Activated T-cell treated with anti-CD3 and anti-CD28 coated beads for 1 hour (primary cell): ENCODE data around the gene NECTIN3.

Source experiments
- DNase-seq: peaks from one replicate; pipeline ENCODE4 v3.0.0-alpha.2; 2020; ENCODE audit warnings: low read depth

The NECTIN3 gene

DNA sequence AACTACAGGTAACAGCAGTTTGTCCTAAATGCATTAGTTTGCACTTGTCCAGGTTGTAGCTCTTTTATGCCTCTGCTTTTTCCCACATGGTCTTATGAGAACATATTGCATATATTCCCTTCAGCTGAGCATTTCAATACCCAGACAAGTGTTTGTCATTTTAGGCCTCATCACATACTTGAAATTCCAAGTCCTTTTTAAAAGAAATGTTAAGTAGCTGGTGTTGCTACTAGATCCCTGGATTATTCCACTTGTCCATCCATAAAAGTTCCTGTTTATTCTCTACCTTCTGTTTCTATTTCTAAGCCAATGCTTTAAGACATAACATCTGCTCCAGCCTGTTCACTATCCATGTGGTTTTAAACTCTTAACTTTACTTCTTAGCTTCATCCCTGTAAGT lies 128.4 kb downstream of the NECTIN3 start:
- DNase-seq, result no peak

DNA sequence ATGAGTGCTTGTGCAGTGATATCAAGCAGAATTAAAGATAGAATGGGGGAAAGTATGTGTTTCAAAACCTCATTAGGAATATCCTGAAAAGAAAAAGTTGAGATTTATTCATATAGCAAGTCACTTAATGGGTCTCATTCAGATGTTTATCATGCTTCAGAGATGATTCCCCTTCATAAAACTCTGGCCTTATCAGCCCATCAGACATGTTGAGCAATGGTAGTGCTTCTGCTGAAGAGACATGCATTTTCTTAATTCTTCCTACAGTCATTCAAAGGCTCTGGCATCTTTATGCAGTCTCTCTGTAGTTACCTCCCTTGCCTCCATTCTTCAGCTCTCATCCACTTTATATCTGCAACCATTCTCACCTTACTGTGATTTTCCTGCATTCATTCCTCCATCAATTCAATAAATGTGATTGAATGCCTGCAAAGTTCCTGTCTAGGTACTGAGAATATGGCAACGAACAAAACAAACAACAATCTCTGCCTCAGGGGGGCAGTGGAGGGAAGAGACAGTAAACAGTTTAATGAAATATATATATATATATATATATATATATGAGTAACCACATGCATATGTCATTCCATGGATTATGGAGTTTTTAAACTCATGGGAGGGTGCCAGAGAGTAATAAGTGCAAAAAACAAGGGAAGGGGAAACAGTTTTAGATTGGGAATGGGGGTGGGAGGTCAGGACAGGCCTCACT lies 138.5 kb downstream of the NECTIN3 start:
- no peak for DNase-seq

DNA sequence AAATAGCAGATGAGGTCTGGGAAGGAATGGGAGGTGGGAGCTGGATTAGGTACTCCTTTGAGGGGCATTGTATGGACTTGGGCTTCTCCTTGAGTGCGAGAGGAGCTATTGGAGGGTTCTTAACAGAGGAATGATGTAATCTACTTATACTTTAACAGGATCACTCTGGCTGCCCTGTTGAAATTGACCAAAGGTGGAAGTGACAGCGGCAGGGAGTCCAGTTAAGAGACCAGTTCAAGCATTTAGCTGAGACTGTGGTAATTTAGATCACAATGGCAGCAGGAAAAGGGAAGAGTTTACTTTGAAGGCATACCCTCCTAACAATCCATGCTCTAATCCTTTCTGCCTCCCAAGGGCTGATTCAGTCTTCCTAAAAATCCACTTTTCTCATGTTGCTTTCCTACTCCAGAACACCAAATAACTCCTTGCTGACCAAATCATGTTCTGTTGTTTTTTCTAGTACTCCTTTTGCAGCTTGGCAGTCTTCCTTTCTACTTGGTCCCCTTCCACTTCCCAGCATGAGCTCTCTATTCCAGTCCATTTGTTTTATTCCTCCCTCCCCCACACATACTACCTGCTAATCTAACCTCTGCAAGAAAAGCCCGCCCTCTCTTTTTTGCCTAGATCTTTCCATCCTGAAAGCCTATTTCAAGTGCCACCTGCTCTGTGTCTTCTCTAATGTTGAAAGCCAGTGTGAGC lies 139.4 kb downstream of the NECTIN3 start:
- no peak for DNase-seq

DNA sequence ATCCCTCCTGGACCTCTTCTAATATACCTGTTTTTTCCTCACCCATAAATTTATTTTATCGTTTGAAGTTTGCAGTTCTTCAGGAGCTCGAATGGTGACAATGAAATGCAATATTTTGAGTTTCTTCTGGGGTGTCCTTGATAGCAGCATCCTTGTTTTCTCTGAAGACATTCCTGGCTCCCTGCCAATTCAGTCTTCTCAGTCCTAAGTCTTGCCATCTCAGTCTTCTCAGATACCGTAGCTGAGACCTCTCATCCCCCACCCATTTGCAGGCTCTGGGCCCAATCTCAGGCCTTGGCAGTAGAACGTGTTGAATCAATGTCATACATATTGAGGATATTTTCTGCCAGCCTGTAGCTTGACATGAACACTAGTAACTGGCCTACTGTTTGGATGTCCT lies 140.9 kb downstream of the NECTIN3 start:
- no peak for DNase-seq

DNA sequence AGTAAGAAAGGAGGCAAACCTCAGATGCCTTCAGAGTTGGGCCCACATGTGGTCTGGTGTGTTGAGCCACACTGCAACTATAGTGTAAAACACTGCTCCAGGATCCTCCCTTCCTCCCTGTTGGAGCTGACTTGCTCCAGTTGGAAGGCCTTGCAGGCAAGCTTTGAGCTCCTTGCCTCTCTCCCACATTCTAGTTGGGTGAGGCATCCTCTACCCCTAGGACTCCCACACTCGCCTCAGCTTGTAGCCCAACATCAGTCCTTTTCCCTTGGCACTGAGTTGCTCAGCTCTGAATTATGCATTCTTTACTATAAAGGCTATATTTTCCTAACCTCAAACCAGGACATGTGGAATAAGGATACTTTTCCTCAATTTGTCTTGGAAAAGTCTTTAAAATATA lies 143.9 kb downstream of the NECTIN3 start:
- DNase-seq, result no peak

DNA sequence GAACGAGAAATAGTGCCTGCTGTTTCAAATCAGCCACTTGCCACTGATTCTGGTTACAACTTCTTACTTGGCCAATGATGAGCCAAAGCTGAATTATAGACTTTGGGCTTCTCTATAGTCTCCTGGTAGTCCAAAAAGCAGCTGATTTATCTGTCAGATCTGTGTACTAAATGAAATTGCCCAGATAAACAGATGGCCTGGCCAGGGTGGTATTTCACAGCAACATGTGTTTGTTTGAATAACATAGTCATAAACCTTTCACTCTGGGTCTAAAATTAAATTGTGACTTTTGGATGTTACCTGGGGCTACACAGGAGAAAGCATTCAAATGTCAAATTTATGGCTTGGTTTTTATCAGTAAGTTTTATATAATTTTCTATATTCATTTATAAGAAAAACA lies 147.0 kb downstream of the NECTIN3 start:
- DNase-seq, result no peak

DNA sequence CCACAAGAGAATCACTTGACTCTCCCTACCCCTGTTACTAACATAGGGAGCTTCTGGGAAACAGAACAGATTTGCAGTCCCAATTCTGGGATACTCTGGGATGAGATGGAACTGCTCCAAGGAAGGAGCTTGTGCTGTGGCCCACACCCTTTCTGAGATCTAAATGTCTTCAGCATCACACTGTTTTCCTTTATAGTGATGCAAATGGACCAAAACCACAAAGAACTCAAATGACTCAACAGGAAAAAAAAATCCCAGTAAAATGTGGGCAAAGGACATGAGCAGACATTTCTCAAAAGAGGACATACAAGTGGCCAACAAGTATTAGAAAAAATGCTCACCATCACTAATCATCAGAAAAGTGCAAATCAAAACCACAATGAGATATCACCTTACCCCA lies 155.6 kb downstream of the NECTIN3 start:
- DNase-seq, result no peak

DNA sequence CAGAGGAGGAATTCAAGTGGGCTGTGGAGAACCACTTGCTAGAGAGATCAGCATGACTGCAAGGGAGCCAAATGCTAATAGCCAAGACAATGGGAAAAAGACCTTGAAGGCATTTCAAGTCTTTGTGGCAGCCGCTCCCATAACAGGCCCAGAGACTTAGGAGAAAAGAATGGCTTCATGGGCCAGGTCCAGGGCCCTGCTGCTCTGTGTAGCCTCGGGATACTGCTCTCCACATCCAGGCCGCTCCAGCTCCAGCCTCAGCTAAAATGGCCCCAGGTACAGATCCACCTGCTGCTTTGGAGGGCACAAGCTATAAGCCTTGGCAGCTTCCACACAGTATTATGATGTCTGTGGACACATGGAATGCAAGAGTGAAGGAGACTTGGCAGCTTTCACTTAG lies 157.7 kb downstream of the NECTIN3 start:
- no peak for DNase-seq

DNA sequence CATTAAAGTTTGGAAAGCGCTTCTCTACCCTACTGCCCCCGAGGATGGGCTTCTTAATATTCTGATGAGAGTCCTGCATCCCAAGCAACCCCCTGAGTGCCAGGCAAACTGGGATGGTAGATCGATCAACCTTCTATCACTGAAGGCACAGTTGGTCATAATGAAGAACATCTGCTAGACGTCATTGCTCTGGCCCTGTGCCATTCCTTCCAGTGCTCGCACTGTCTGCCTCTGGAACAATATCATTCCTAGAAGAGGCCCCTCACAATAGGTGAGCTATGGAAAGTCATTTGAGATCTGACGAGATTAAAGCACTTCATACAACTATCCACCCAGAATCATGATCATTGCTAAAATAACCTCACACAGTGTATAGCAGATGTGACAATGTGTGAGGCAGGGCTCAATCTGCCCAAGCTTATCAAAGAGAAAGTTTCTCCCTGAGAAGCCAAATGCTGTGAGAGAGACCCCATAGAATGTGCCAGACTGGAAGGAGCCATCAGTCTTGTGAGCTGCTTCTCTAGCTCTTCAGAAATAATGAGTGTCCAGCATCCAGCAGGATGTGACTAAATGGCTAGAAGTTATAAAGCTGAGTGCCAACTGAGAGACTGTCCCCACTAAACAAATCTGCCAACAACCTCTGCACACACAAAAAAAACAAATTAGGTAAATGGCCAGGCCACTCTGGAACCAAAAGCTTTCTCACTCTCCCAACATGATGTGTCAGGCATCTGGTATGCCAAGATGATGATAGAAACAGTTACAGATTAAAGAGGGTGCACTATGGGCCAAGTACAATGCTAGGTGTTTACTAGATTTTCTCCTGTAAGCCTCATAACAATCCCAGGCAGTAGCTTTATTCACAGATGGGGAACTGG lies 165.5 kb downstream of the NECTIN3 start:
- DNase-seq, result no peak

DNA sequence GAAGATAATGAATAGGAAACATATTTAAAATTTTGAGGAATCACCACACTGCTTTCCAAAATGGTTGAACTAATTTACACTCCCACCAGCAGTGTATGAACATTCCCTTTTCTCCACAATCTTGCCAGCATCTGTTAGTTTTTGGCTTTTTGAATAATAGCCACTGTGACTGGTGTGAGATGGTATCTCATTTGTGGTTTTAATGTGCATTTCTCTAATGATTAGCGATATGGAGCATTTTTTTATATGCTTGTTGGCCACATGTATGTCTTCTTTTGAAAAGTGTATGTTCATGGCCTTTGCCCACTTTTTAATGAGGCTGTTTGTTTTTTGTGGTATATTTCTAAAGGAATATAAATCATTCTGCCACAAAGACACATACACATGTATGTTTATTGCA lies 166.3 kb downstream of the NECTIN3 start:
- DNase-seq, result no peak

DNA sequence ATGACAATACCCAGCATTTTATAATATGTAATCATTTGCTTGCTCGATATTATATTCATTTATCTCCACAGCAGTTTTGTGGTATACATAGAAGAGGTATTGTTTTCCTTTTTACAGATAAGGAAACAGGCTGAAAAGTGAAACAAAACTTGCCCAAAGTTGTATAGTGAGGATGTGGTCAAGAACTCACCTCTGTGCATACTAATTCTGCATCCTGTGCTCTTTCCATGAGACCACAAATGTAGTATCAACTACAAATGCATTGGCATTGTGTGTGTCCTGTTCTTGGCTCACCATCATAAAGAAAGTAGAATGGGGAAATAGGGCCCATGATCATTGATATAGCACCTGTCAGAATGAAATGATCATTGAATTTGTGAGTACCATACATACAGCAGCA lies 167.3 kb downstream of the NECTIN3 start:
- no peak for DNase-seq

DNA sequence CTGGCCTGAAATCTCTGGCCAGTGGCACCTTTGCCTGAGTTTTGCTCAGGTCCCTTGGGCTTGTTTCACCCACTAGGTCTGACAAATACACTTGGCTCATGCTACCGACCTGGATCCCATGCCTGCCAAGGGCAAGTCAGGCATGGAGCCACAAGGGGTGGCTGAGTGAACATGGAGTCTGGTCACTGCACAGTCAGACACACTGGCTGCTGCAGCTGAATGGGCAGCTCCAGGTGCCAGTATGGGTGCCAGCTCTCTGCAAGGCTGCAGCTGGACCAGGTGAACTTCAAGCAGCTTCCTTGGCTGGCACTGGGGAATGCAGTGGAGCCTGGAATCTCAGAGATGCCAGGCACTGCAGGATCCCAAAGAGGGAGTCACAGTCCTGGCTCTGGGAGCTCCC lies 170.3 kb downstream of the NECTIN3 start:
- DNase-seq, result no peak
